Brain microvascular endothelial cell (primary cell): ENCODE results near the gene CEP41.

Source experiments
- DNase-seq: peaks from one replicate; pipeline ENCODE4 v3.0.0-alpha.2; 2020
- H3K27ac ChIP-seq: fragments of 250-450 bp; sonication (Bioruptor Pico); 2 replicates; pipeline ENCODE4 v1.5.1; 2020; ENCODE audit warnings: mild to moderate bottlenecking, moderate library complexity
- H3K27me3 ChIP-seq: fragments of 250-450 bp; sonication (Bioruptor Pico); replicated peaks from 2 replicates; pipeline ENCODE4 v1.5.1; 2020; ENCODE audit warnings: mild to moderate bottlenecking
- H3K36me3 ChIP-seq: fragments of 250-450 bp; sonication (Bioruptor Pico); replicated peaks from 2 replicates; pipeline ENCODE4 v1.5.1; 2020; ENCODE audit warnings: mild to moderate bottlenecking
- H3K4me3 ChIP-seq: 2 replicates; pipeline ENCODE4 v1.5.1; 2011; ENCODE audit warnings: low read depth, mild to moderate bottlenecking, control low read depth, low read length, moderate library complexity
- CTCF ChIP-seq: IDR thresholded peaks from 2 replicates; pipeline ENCODE4 v1.5.1; 2011; ENCODE audit warnings: low read depth, mild to moderate bottlenecking, moderate library complexity, low read length, control low read depth, inconsistent platforms; ENCODE audit errors: missing control alignments
- in situ Hi-C: cut with HindIII; loops from 2 replicates; pipeline ENCODE4 v1.10.0; 2017; ENCODE audit warnings: low sequenced_read_pairs, low pct_ligation_motif_present

Gene CEP41

GRCh38 chr7:130426564-130426963, 14.3 kb downstream of the CEP41 start:
- TF ChIP-seq CTCF, result no peak
- in situ Hi-C loops, result no loop called here
- H3K27me3 ChIP-seq, result no peaks in the 10 kb centered on the region
- DNase-seq, result no peak
- no peaks in the 10 kb centered on the region for H3K36me3 ChIP-seq
- no peak overlapping the region for H3K4me3 ChIP-seq
- no peak overlapping the region for H3K27ac ChIP-seq

GRCh38 chr7:130425796-130426195, 15.0 kb downstream of the CEP41 start:
- in situ Hi-C loops, result no loop called here
- no peak overlapping the region for H3K27ac ChIP-seq
- no peak for DNase-seq
- H3K36me3 ChIP-seq, result no peaks in the 10 kb centered on the region
- no peak overlapping the region for H3K4me3 ChIP-seq
- no peaks in the 10 kb centered on the region for H3K27me3 ChIP-seq
- no peak for TF ChIP-seq CTCF

- no peak overlapping the region for H3K27ac ChIP-seq
- no peak for TF ChIP-seq CTCF
- in situ Hi-C loops, result no loop called here
- no peak for DNase-seq
- no peak overlapping the region for H3K4me3 ChIP-seq
- H3K36me3 ChIP-seq, result no peaks in the 10 kb centered on the region
- no peaks in the 10 kb centered on the region for H3K27me3 ChIP-seq
Observed at GRCh38 chr7:130423501-130424037, 17.2 kb downstream of the CEP41 start.

GRCh38 chr7:130421684-130422083, 19.1 kb downstream of the CEP41 start:
- in situ Hi-C loops, result no loop called here
- Histone ChIP-seq H3K36me3 (no peaks in the 10 kb centered on the region), H3K27ac (peak overlapping the region; percentile 20), H3K27me3 (no peaks in the 10 kb centered on the region), H3K4me3 (no peak overlapping the region)
- no peak for TF ChIP-seq CTCF
- DNase-seq, result no peak

- Histone ChIP-seq H3K27ac (peak overlapping the region; percentile 20), H3K4me3 (no peak overlapping the region), H3K36me3 (no peaks in the 10 kb centered on the region), H3K27me3 (no peaks in the 10 kb centered on the region)
- no peak for DNase-seq
- no peak for TF ChIP-seq CTCF
- in situ Hi-C loops, result no loop called here
Observed at GRCh38 chr7:130420943-130421578, 19.8 kb downstream of the CEP41 start.

GRCh38 chr7:130419658-130420057, 21.2 kb downstream of the CEP41 start:
- no peaks in the 10 kb centered on the region for H3K36me3 ChIP-seq

More at GRCh38 chr7:130419658-130420057, 21.2 kb downstream of the CEP41 start:
- H3K27ac ChIP-seq, result no peak overlapping the region
- no peak for DNase-seq
- in situ Hi-C loops, result no loop called here
- no peaks in the 10 kb centered on the region for H3K27me3 ChIP-seq
- no peak overlapping the region for H3K4me3 ChIP-seq
- no peak for TF ChIP-seq CTCF
